NCI-H82 treated with DMSO at 0.1 percent for 48 hours (cell line): ENCODE data around the gene WDR3.
A peak's percentile ranks its signal among the peaks of the same experiment; 100 is the strongest.

Experiments
- DNase-seq: peaks from one replicate; lab custom pipeline; 2025; ENCODE audit not compliant: unreplicated experiment; lab: John Stamatoyannopoulos, UW

Gene WDR3

GRCh38 chr1:117942293-117942692 lies 12.8 kb downstream of the WDR3 start:
- no peak for DNase-seq

- no peak for DNase-seq
These were observed 22.8 kb downstream of the WDR3 start for GRCh38 chr1:117952386-117952785.

DNA sequence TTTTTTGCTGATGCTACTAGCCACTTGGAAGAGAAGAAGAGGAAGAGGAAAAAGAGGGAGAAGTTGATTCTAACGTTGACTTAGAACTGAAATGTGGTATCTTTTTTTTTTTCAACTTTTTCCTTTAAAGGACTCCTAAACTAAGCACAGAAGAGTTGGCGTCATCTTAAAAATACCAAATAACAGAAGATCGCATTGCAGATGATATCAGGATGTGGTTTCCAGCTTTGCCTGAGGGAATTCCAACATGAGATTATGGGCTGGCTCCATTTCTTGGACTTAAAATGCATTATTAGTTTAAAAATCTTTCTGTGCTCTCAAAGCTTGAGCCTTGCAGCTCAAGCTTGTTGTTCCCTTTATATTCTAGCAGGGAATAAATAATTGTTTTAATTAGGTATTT lies 29.8 kb downstream of the WDR3 start:
- no peak for DNase-seq

DNA sequence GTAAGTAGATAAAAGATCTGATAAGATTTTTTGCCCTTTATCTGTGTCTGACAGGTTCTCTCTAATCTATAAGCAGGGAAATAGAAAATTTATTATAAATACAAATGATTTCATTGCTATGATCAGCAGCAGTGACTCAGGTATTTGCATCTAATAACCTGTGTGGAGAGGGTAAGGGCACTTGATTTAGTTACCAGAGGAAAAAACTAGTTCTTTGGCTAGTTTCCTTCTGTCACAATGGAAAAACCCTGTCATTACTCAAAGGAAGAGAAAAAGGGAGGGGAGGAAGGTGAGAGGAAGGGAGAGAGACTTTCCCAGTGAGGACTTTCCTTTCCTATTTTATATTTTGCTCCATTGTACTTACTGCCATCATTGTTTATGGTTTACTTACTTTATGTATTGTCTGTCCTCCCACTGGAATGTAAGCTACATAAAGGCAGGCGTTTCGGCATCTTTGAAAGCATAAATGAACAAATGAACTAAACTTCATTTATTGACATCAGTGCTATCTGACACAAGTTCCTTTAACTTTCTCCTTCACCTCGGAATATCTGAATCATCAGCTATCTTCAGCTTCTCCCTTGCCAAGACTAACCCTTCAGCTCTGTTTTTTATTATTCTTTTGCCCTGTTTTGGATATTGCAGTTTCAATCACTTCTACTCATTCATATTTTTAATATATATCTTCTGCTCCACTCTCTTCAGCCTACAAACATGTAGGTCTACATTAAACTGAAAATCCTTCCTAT lies 34.9 kb downstream of the WDR3 start:
- DNase-seq = no peak

GRCh38 chr1:117967477-117967876 lies 37.9 kb downstream of the WDR3 start:
- peak; percentile 12 for DNase-seq

- DNase-seq = peak; percentile 15
These were observed 38.3 kb downstream of the WDR3 start for GRCh38 chr1:117967881-117968280.

GRCh38 chr1:117970252-117970651 lies 40.7 kb downstream of the WDR3 start:
- DNase-seq = no peak

- no peak for DNase-seq
These were observed 42.2 kb downstream of the WDR3 start for GRCh38 chr1:117971777-117972176.

- no peak for DNase-seq
These were observed 46.8 kb downstream of the WDR3 start for GRCh38 chr1:117976381-117976780.

- no peak for DNase-seq
These were observed 52.1 kb downstream of the WDR3 start for GRCh38 chr1:117981455-117982192.

DNA sequence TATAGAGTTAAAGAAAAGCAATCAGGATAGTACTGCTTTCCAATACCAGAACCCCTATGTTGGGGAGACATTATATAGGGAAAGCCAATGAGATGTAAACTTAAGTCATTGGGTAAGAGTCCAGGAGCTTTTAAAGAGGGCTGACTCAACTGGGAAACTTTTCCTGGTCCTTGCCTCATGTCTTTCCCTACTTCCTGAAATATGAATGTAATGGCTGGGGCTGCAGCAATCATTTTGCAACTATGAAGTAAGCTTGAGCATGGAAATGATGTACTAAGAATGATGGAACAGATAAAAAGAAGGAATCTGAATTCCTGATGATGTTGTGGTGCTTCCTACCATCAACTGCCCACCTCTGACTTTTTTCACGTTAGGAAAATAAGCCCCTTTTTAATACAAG lies 55.7 kb downstream of the WDR3 start:
- DNase-seq = no peak

GRCh38 chr1:117985973-117986372 lies 56.4 kb downstream of the WDR3 start:
- DNase-seq = no peak

GRCh38 chr1:118004312-118004711 lies 74.8 kb downstream of the WDR3 start:
- no peak for DNase-seq

- no peak for DNase-seq
These were observed 77.9 kb downstream of the WDR3 start for GRCh38 chr1:118007391-118007790.

DNA sequence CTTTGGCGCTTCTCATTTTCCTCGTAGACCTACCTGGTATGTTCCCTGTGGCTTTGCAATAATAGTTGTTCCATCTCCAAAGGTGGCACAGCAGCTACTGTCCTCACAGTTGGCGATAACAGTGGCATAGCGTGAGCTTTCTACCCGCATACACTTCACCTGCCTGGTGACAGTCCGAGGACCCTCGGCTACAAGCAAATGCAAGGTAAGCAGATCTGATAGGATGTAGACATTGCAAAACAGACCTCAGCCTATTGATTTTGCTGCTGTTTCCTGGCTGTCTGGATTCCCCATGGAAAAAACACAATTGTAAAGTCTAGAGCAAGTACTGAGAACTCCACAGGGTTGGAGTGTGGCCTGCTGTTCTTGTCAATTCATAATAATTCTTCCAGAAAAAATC lies 78.5 kb downstream of the WDR3 start:
- no peak for DNase-seq

DNA sequence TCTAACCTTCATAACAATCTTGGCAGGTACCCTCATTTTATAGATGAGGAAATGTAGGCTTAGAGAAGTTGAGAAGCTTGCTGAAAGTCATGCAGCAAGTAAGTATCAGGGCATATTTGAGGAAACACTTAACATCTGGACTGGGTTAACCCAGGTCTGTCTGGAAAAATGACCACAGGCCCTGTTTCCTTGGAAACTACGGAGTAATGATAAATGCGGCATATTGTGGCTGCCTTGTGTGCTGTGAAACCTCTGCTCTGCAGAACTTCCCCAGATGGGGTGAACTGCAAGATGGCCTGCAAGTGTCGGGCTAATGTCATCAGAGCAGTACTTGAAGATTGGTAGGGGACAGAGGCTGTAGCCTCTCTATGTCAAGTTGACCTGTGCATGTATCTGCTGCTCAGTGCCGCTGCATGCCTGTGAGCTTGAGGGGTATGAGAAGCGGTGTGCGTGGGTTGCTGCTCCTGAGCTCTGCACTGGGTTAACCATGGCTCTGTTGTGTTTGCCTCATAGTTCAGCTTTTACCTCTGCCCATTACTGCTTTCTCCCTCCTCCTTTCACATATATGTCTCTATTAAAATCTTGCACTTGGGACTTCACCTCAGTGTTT lies 83.1 kb downstream of the WDR3 start:
- no peak for DNase-seq

GRCh38 chr1:118013336-118013735 lies 83.8 kb downstream of the WDR3 start:
- no peak for DNase-seq

DNA sequence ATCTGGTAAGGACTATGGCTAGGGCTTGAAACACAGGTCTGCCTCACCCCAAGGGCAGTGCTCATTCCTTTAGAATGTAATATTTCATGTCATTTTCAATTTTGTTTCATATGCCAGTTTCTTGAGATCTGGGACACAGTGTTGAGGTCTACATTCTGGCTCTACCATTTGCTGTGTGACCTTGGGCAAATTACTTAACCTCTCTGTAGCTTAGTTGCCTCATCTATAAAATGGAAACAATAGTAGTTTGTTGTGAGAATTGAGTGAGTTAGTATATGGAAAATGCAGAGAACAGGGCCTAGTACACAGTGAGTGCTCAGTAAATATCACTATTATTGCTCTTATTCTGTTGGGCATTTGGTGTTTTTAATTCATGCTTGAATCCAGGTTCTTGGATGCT lies 84.4 kb downstream of the WDR3 start:
- DNase-seq = no peak
